ENCODE results near the gene ACP1.

ACP1 gene

DNA sequence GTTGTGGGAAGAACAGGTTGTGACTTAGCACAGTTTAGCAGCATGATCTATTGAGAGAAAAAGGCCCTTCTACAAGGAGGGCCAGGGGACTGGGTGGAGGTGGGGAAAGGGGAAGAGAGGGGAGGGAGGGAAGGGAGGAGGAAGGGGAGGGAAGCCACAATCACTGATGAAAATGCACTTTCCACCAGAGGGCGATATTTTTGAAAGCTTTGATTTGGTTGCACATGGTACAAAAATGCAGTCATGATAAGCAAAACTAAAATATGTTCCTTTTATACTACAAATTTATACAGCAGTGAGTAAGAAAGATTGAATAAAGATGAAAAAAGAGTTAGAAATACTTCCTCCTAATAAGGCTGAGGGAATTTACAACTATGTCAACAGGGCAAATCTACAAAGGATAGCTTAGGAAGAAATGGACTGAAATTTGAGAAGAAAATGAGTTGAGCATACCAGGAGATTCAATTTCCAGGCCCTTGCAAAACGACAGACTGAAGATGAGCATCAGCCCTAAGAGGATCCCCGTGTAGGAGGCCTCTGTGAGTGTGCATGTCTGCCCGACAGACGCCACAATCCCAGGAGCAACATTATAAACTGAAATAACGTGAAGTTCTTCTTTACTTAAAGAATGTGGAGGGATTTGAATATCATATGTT, 18.1 kb upstream of the ACP1 start:
- DNase-seq (ENCODE audit: low spot score) (no peak), ATAC-seq (ENCODE audit: low read depth) (peak; percentile 64; the same call in 2 of the 3 replicates)
- H3K27ac ChIP-seq (ENCODE audit: poor library complexity, severe bottlenecking): no peak overlapping the region
- TF ChIP-seq, protein P1, sequence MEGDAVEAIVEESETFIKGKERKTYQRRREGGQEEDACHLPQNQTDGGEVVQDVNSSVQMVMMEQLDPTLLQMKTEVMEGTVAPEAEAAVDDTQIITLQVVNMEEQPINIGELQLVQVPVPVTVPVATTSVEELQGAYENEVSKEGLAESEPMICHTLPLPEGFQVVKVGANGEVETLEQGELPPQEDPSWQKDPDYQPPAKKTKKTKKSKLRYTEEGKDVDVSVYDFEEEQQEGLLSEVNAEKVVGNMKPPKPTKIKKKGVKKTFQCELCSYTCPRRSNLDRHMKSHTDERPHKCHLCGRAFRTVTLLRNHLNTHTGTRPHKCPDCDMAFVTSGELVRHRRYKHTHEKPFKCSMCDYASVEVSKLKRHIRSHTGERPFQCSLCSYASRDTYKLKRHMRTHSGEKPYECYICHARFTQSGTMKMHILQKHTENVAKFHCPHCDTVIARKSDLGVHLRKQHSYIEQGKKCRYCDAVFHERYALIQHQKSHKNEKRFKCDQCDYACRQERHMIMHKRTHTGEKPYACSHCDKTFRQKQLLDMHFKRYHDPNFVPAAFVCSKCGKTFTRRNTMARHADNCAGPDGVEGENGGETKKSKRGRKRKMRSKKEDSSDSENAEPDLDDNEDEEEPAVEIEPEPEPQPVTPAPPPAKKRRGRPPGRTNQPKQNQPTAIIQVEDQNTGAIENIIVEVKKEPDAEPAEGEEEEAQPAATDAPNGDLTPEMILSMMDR (IDR thresholded peaks at IDR 0.05; ENCODE audit: poor library complexity, severe bottlenecking): peak; percentile 65
- H3K27me3 ChIP-seq (ENCODE audit: insufficient read depth, poor library complexity, severe bottlenecking): no peaks in the 10 kb centered on the region
- peaks cover 67% of the 10 kb centered on the region for H3K36me3 ChIP-seq (ENCODE audit: low read depth)
- no peak overlapping the region for H3K4me3 ChIP-seq (ENCODE audit: severe bottlenecking)
- H3K4me1 ChIP-seq (ENCODE audit: insufficient read depth, poor library complexity, severe bottlenecking): no peaks in the 10 kb centered on the region
- H3K9me3 ChIP-seq (ENCODE audit: severe bottlenecking): no peaks in the 10 kb centered on the region

DNA sequence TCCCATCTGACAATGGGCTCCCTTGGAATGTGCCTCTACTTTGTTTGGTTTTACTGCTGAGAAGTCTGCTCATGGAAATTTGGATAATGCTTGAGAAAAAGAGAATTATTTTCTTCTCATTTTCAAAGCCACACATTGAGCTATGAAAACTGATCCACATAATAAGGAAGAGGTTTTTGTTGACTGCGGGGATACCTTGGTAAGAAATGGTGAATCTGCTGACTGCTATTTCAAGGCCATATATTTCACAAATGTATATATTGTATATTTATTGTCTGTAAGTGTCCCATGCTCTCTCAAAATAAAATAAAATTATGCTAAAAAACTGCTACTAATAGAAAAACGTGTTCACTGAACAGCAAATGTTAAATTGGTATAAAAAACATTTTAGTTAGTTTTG, 16.0 kb upstream of the ACP1 start:
- DNase-seq (ENCODE audit: low spot score): no peak
- no peak overlapping the region for H3K4me3 ChIP-seq (ENCODE audit: severe bottlenecking)
- peaks cover 59% of the 10 kb centered on the region for H3K36me3 ChIP-seq (ENCODE audit: low read depth)
- H3K27ac ChIP-seq (ENCODE audit: poor library complexity, severe bottlenecking): no peak overlapping the region
- TF ChIP-seq, protein P1 (IDR thresholded peaks at IDR 0.05; ENCODE audit: poor library complexity, severe bottlenecking): no peak
- ATAC-seq (ENCODE audit: low read depth): no peak
- no peaks in the 10 kb centered on the region for H3K27me3 ChIP-seq (ENCODE audit: insufficient read depth, poor library complexity, severe bottlenecking)
- no peaks in the 10 kb centered on the region for H3K4me1 ChIP-seq (ENCODE audit: insufficient read depth, poor library complexity, severe bottlenecking)
- H3K9me3 ChIP-seq (ENCODE audit: severe bottlenecking): no peaks in the 10 kb centered on the region

DNA sequence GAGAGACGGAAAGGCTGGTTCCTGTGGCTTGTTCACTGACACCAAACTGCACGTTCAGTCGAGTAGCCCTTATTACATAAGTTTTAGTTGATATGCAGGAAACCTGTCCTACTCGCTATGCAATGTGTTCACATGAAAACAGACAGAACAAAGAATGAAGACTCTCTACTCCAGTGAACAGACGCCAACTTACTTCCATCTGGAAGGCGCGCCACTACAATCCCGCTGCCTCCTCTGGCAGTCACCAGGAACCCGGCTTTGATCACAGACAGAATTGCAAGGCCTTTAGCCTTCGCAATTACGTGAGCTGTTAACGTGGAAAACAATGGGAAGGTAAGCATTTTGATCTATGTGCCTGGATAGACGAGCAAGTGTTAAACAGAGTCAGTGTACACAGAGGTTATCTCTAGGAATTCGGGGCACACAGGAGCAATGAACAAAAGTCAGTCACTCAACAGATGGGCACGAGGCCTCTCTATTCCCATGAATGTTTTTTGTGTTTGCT, 15.2 kb upstream of the ACP1 start:
- no peak overlapping the region for H3K27ac ChIP-seq (ENCODE audit: poor library complexity, severe bottlenecking)
- DNase-seq (ENCODE audit: low spot score): no peak
- ATAC-seq (ENCODE audit: low read depth): no peak
- H3K4me1 ChIP-seq (ENCODE audit: insufficient read depth, poor library complexity, severe bottlenecking): no peaks in the 10 kb centered on the region
- H3K4me3 ChIP-seq (ENCODE audit: severe bottlenecking): no peak overlapping the region
- H3K27me3 ChIP-seq (ENCODE audit: insufficient read depth, poor library complexity, severe bottlenecking): no peaks in the 10 kb centered on the region
- TF ChIP-seq, protein P1 (IDR thresholded peaks at IDR 0.05; ENCODE audit: poor library complexity, severe bottlenecking): no peak
- peaks cover 51% of the 10 kb centered on the region for H3K36me3 ChIP-seq (ENCODE audit: low read depth)
- H3K9me3 ChIP-seq (ENCODE audit: severe bottlenecking): no peaks in the 10 kb centered on the region

DNA sequence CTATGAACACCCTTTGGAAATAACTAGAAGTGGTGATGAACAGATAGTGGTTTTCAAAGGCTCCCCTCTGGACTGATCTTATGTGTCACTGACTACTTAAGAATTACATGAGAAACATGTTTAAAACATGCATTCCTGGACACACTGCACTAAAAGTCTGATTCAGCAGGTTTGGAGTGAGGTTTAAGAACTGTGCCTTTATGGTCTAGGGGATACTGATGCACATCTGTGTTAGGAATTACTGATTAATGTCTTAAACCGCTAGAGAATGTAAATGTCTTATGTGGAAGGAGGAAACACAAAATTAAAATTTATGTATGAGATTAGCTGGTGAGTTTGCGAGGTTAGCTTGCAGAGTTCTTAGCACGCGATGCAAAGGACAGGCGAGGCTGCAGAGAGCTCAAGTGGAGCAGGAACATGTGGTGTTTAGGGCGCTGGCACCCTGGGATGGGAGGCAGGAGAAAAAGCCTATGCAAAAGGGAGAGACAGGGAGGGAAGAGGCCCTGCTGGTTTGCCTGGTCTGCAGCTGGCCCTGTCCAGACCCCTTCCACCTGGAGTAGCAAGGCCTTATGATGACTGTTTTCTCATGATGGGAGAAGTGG, 12.6 kb upstream of the ACP1 start:
- ATAC-seq (ENCODE audit: low read depth) (no peak), DNase-seq (ENCODE audit: low spot score) (no peak)
- Histone ChIP-seq H3K27me3 (ENCODE audit: insufficient read depth, poor library complexity, severe bottlenecking) (no peaks in the 10 kb centered on the region), H3K9me3 (ENCODE audit: severe bottlenecking) (no peaks in the 10 kb centered on the region), H3K4me3 (ENCODE audit: severe bottlenecking) (no peak overlapping the region), H3K36me3 (ENCODE audit: low read depth) (peaks cover 35% of the 10 kb centered on the region), H3K4me1 (ENCODE audit: insufficient read depth, poor library complexity, severe bottlenecking) (no peaks in the 10 kb centered on the region), H3K27ac (ENCODE audit: poor library complexity, severe bottlenecking) (no peak overlapping the region)
- TF ChIP-seq, protein P1 (IDR thresholded peaks at IDR 0.05; ENCODE audit: poor library complexity, severe bottlenecking): no peak

DNA sequence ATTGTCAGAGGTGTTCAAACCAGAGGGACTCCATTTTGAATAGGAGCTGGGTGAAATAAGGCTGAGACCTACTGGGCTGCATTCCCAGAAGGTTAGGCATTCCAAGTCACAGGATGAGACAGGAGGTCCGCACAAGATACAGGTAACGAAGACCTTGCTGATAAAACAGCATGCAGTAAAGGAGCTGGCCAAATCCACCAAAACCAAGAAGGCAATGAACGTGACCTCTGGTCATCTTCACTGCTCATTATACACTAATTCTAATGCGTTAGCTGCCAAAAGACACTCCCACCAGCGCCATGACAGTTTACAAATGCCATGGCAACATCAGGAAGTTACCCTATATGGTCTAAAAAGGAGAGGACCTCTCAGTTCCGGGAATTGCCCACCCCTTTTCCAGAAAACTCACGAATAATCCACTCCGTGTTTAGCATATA, 11.5 kb upstream of the ACP1 start:
- peaks cover 7% of the 10 kb centered on the region for H3K9me3 ChIP-seq (ENCODE audit: severe bottlenecking)
- no peaks in the 10 kb centered on the region for H3K27me3 ChIP-seq (ENCODE audit: insufficient read depth, poor library complexity, severe bottlenecking)
- no peak overlapping the region for H3K27ac ChIP-seq (ENCODE audit: poor library complexity, severe bottlenecking)
- no peak overlapping the region for H3K4me3 ChIP-seq (ENCODE audit: severe bottlenecking)
- DNase-seq (ENCODE audit: low spot score) (no peak), ATAC-seq (ENCODE audit: low read depth) (no peak)
- peaks cover 35% of the 10 kb centered on the region for H3K36me3 ChIP-seq (ENCODE audit: low read depth)
- TF ChIP-seq, protein P1 (IDR thresholded peaks at IDR 0.05; ENCODE audit: poor library complexity, severe bottlenecking): no peak
- H3K4me1 ChIP-seq (ENCODE audit: insufficient read depth, poor library complexity, severe bottlenecking): no peaks in the 10 kb centered on the region

Data from RWPE2 (cell line).